KMS-11 (cell line): ENCODE measurements around the gene CDKN2D.

ENCODE experiments used
- H2AFZ ChIP-seq: fragments of 200-600 bp; sonication (generic); 2 replicates; pipeline ENCODE4 v1.6.1; 2016; ENCODE audit warnings: antibody characterized with exemption, mixed run types, low read depth
- H3K27ac ChIP-seq: fragments of 200-600 bp; sonication (generic); 2 replicates; pipeline ENCODE4 v1.6.1; 2016; ENCODE audit warnings: mild to moderate bottlenecking, mixed run types
- H3K27me3 ChIP-seq: fragments of 200-600 bp; sonication (generic); 2 replicates; pipeline ENCODE4 v1.6.1; 2017; ENCODE audit warnings: mild to moderate bottlenecking, low read depth, mixed run types, moderate library complexity; ENCODE audit not compliant: insufficient read depth
- H3K36me3 ChIP-seq: fragments of 200-600 bp; sonication (generic); 2 replicates; pipeline ENCODE4 v1.6.1; 2017; ENCODE audit warnings: mild to moderate bottlenecking, mixed run types; ENCODE audit not compliant: insufficient read depth
- H3K4me1 ChIP-seq: fragments of 200-600 bp; sonication (generic); 2 replicates; pipeline ENCODE4 v1.6.1; 2016; ENCODE audit warnings: mild to moderate bottlenecking, low read depth, mixed run types; ENCODE audit not compliant: poor library complexity, severe bottlenecking
- H3K4me2 ChIP-seq: fragments of 200-600 bp; sonication (generic); 2 replicates; pipeline ENCODE4 v1.7.0; 2016; ENCODE audit warnings: mild to moderate bottlenecking, mixed run types
- H3K4me3 ChIP-seq: fragments of 200-600 bp; sonication (generic); IDR thresholded peaks from 2 replicates; pipeline ENCODE4 v1.6.1; 2017; ENCODE audit warnings: low read depth, low read length, mixed read lengths; ENCODE audit not compliant: insufficient read depth
- H3K79me2 ChIP-seq: fragments of 200-600 bp; sonication (generic); 2 replicates; pipeline ENCODE4 v1.6.1; 2016; ENCODE audit warnings: low read depth, mixed run types; ENCODE audit not compliant: insufficient read depth
- H3K9ac ChIP-seq: fragments of 200-600 bp; sonication (generic); 2 replicates; pipeline ENCODE4 v1.6.1; 2016; ENCODE audit warnings: mild to moderate bottlenecking, mixed run types
- H4K20me1 ChIP-seq: fragments of 200-600 bp; sonication (generic); 2 replicates; pipeline ENCODE4 v1.6.1; 2016; ENCODE audit warnings: mild to moderate bottlenecking, mixed run types; ENCODE audit not compliant: insufficient read depth
- TF ChIP-seq, protein P1 (sequence below): fragments of 200-600 bp; sonication (generic); conservative IDR thresholded peaks from 2 replicates; pipeline ENCODE4 v1.6.1; 2017; ENCODE audit warnings: low read depth, mild to moderate bottlenecking, antibody characterized with exemption, low read length, moderate library complexity, mixed read lengths

Gene CDKN2D

DNA sequence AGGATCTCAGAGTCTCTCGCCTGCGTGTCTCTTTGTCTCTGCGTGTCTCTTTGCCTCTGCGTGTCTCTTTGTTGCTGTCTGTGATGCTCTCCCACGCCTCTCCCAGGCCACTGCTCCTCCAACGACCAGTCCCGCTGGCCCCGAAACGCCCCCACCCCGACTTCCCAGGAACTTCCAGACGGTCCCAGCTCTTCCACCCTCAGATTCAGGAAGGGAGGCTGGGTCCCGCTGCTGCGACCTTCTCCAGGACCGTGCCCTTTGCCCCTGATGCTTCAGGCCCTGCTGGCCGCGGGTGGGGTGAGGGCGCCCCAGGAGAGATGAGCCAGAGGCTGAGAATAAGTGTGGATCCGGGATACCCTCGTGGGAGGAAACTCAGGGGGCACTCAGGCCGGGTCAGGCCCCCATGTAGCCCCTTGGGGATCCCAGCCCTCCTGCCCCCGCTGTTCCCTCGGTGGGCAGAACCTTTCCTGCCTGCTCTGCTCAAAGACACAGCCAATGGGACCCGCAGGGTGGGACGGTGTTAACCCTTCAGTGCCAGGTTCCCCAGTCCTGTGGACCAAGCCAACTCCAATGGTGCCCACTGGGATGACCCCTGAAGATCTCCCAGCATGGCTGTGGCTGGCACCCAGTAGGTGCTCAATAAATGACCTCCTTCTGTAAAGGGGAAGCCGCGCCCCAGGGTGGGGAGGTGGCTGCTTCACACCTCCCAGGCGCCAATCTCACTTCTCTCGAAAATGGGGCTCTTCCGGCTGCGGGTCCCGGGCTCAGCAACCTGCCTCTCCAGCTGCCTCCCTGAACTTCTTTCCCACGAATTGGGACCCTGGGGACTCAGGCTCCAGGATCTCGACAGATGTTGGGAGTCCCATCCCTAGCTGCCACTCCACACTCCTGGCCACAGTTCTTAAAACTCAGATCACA, 50.1 kb downstream of the CDKN2D start:
- Histone ChIP-seq H3K4me1 (no peaks in the 10 kb centered on the region), H2AFZ (no peak overlapping the region), H3K27ac (no peak overlapping the region), H3K9ac (no peak overlapping the region), H3K27me3 (peaks cover 19% of the 10 kb centered on the region), H3K4me2 (no peak overlapping the region), H3K79me2 (no peaks in the 10 kb centered on the region), H3K36me3 (no peaks in the 10 kb centered on the region), H4K20me1 (no peaks in the 10 kb centered on the region), H3K4me3 (no peak overlapping the region)
- TF ChIP-seq, protein P1, sequence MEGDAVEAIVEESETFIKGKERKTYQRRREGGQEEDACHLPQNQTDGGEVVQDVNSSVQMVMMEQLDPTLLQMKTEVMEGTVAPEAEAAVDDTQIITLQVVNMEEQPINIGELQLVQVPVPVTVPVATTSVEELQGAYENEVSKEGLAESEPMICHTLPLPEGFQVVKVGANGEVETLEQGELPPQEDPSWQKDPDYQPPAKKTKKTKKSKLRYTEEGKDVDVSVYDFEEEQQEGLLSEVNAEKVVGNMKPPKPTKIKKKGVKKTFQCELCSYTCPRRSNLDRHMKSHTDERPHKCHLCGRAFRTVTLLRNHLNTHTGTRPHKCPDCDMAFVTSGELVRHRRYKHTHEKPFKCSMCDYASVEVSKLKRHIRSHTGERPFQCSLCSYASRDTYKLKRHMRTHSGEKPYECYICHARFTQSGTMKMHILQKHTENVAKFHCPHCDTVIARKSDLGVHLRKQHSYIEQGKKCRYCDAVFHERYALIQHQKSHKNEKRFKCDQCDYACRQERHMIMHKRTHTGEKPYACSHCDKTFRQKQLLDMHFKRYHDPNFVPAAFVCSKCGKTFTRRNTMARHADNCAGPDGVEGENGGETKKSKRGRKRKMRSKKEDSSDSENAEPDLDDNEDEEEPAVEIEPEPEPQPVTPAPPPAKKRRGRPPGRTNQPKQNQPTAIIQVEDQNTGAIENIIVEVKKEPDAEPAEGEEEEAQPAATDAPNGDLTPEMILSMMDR = no peak

DNA sequence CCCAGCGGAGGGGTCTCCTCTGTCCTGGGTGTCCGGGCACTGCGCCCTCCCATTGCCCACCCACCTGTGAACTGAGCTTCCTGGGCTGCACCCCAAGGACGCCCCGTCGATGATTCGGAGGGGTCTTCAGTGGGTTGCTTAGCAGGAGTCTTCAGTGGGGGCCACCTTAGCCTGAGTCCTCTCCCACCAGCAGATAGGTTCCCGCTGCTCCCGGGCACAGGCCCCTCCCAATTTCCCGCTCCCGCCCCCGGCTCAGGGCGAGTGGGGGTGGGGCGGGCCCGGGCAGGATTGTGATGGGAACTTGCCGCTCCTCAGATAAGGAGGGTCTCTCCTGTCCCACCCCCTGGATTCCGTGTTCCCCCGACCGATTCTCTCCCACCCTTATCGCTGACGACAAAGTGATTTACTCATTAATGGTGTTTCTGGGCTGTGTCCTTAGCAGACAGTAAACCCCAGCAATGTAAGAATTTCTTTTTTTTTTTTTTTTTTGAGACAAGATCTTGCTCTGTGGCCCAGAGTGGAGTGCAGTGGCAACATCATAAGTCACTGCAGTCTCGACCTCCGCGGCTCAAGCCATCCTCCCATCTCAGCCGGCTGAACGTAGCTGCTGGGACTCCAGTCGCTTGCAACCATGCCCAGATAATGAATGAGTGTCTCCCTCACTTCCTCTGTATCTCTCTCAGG, 50.9 kb downstream of the CDKN2D start:
- Histone ChIP-seq H3K36me3 (no peaks in the 10 kb centered on the region), H3K4me1 (no peaks in the 10 kb centered on the region), H3K4me2 (no peak overlapping the region), H3K27me3 (peaks cover 19% of the 10 kb centered on the region), H3K27ac (no peak overlapping the region), H2AFZ (no peak overlapping the region), H4K20me1 (no peaks in the 10 kb centered on the region), H3K79me2 (no peaks in the 10 kb centered on the region), H3K9ac (no peak overlapping the region), H3K4me3 (no peak overlapping the region)
- TF ChIP-seq, protein P1 = no peak

DNA sequence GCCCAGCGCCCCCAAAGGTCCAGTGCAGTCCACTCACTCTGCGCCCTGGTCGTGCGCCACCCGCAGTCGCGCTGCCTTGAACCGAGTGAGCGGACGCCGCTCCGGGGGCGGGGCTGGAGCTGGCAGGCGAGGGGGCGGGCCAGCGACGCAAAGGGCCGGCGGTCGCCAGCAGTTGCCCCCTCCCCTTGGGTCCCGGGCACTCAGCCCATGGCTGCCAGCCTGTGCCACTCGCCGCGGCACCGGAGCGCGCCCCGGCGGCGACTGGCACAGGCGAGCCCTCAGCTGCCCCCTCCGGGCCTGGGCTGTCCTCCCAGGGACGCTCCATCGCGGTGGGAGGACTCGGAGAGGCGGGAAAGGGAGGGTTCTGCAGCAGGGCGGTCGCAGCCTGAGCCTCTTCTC, 51.4 kb downstream of the CDKN2D start, which contains the start of gene S1PR5:
Gene S1PR5, minus strand, starts transcription at position 87 of the 399 bp plus-strand sequence. CDS start 2,436 bp downstream, outside the sequence.
- TF ChIP-seq, protein P1 = no peak
- H4K20me1 ChIP-seq = no peaks in the 10 kb centered on the region
- H3K36me3 ChIP-seq = no peaks in the 10 kb centered on the region
- H3K27ac ChIP-seq = no peak within 1 kb of the TSS
- H3K9ac ChIP-seq = no peak within 1 kb of the TSS
- no peak within 1 kb of the TSS for H2AFZ ChIP-seq
- no peaks in the 10 kb centered on the region for H3K79me2 ChIP-seq
- H3K4me3 ChIP-seq = no peak within 1 kb of the TSS
- H3K4me1 ChIP-seq = no peaks in the 10 kb centered on the region
- H3K27me3 ChIP-seq = peaks cover 19% of the 10 kb centered on the region
- H3K4me2 ChIP-seq = no peak within 1 kb of the TSS

DNA sequence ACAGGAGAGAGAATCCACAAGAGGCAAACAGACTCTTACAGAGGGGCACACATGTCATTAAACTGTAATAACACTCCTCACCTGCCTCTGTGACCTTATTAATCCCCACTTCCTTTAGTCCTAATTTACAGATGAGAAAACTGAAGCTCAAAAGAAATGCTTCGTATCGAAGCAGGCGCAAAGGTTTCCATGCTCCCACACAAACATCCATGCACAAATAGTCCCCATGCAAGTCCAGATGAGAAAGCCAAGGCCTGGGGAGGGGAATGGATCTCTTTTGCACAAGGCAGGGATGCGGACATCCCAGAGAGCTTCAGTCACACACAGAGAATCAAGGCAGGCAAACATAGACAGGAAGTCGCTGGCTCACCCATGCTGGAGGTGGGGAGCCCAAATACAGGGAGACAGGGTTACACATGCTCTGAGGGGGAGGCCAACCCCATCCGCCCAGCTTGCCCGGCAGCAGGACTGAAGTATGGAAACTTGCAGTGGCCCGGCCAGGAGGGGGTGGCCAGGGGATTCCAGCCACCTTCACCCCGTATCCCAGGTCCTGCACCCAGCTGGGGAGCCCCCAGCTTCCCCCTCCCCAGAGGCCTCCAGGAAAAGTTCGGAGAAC, 52.0 kb downstream of the CDKN2D start:
- Histone ChIP-seq H3K27ac (no peak overlapping the region), H3K4me1 (no peaks in the 10 kb centered on the region), H3K36me3 (no peaks in the 10 kb centered on the region), H3K27me3 (peaks cover 19% of the 10 kb centered on the region), H3K4me2 (no peak overlapping the region), H3K4me3 (no peak overlapping the region), H2AFZ (no peak overlapping the region), H3K79me2 (no peaks in the 10 kb centered on the region), H4K20me1 (no peaks in the 10 kb centered on the region), H3K9ac (no peak overlapping the region)
- TF ChIP-seq, protein P1 = no peak
